Measurements from ENCODE around the gene BRAF. TPM values are rescaled to one million over a fixed set of nuclear protein-coding genes. Genes with fewer than 3 reads are reported as not detected.

BRAF gene
- total RNA-seq, 1 donor from 2014 or later, result 48.0 TPM

- H3K27me3 ChIP-seq, result no peaks in the 10 kb centered on the region
- H2AFZ ChIP-seq (replicated peaks), result no peak overlapping the region
- no peak overlapping the region for H3K27ac ChIP-seq
- no peaks in the 10 kb centered on the region for H3K9me3 ChIP-seq (ENCODE audit: low read depth)
- H3K36me3 ChIP-seq, result no peaks in the 10 kb centered on the region
- H3K4me1 ChIP-seq, result no peaks in the 10 kb centered on the region
- Mint-ChIP-seq H3K27ac (no peak overlapping the region), H3K9me3 (peaks cover 48% of the 10 kb centered on the region), H3K4me3 (no peak overlapping the region), H3K36me3 (peaks cover 33% of the 10 kb centered on the region), H3K4me1 (peaks cover 2% of the 10 kb centered on the region), H3K27me3 (ENCODE audit: insufficient read depth, low read depth) (peaks cover 2% of the 10 kb centered on the region)
- TF ChIP-seq CTCF (IDR thresholded peaks at IDR 0.05), result no peak
- TF ChIP-seq EZH2 (IDR thresholded peaks at IDR 0.05), result no peak
- TF ChIP-seq EZH2phosphoT487 (IDR thresholded peaks at IDR 0.05), result no peak
- DNase-seq (ENCODE audit: low spot score), result no peak
- peaks cover 6% of the 10 kb centered on the region for H4K20me1 ChIP-seq (ENCODE audit: low read depth)
- peaks cover 2% of the 10 kb centered on the region for H3F3A ChIP-seq (ENCODE audit: low read depth)
- no peak overlapping the region for H3K4me2 ChIP-seq
- no peak overlapping the region for H3K9ac ChIP-seq
- peaks cover 100% of the 10 kb centered on the region for H3K79me2 ChIP-seq (ENCODE audit: low read depth)
- H3K4me3 ChIP-seq, result no peak overlapping the region
These were observed 48.0 kb downstream of the BRAF start for GRCh38 chr7:140876519-140877248.

- peaks cover 100% of the 10 kb centered on the region for H3K79me2 ChIP-seq (ENCODE audit: low read depth)
- no peaks in the 10 kb centered on the region for H3K9me3 ChIP-seq (ENCODE audit: low read depth)
- no peaks in the 10 kb centered on the region for H3K4me1 ChIP-seq
- no peak for TF ChIP-seq CTCF (IDR thresholded peaks at IDR 0.05)
- TF ChIP-seq EZH2 (IDR thresholded peaks at IDR 0.05), result no peak
- TF ChIP-seq EZH2phosphoT487 (IDR thresholded peaks at IDR 0.05), result no peak
- no peaks in the 10 kb centered on the region for H3F3A ChIP-seq (ENCODE audit: low read depth)
- H3K4me2 ChIP-seq, result no peak overlapping the region
- peaks cover 2% of the 10 kb centered on the region for H3K27me3 Mint-ChIP-seq (ENCODE audit: insufficient read depth, low read depth)
- H3K9ac ChIP-seq, result no peak overlapping the region
- no peak overlapping the region for H2AFZ ChIP-seq (replicated peaks)
- H3K4me1 Mint-ChIP-seq, result no peaks in the 10 kb centered on the region
- no peak overlapping the region for H3K4me3 ChIP-seq
- H3K9me3 Mint-ChIP-seq, result peaks cover 38% of the 10 kb centered on the region
- H3K4me3 Mint-ChIP-seq, result no peak overlapping the region
- H3K27me3 ChIP-seq, result no peaks in the 10 kb centered on the region
- DNase-seq (ENCODE audit: low spot score), result no peak
- no peak overlapping the region for H3K27ac ChIP-seq
- H3K36me3 Mint-ChIP-seq, result peaks cover 29% of the 10 kb centered on the region
- peaks cover 4% of the 10 kb centered on the region for H4K20me1 ChIP-seq (ENCODE audit: low read depth)
- no peak overlapping the region for H3K27ac Mint-ChIP-seq
- H3K36me3 ChIP-seq, result no peaks in the 10 kb centered on the region
These were observed 51.3 kb downstream of the BRAF start for GRCh38 chr7:140873434-140873833.

- no peaks in the 10 kb centered on the region for H3K4me1 Mint-ChIP-seq
- no peak overlapping the region for H3K4me3 Mint-ChIP-seq
- Histone ChIP-seq H3K36me3 (no peaks in the 10 kb centered on the region), H3K4me2 (no peak overlapping the region), H3K4me1 (no peaks in the 10 kb centered on the region), H3K27me3 (no peaks in the 10 kb centered on the region), H4K20me1 (ENCODE audit: low read depth) (peaks cover 4% of the 10 kb centered on the region), H2AFZ (replicated peaks) (no peak overlapping the region), H3F3A (ENCODE audit: low read depth) (no peaks in the 10 kb centered on the region), H3K9me3 (ENCODE audit: low read depth) (no peaks in the 10 kb centered on the region), H3K4me3 (no peak overlapping the region), H3K79me2 (ENCODE audit: low read depth) (peaks cover 100% of the 10 kb centered on the region), H3K27ac (no peak overlapping the region), H3K9ac (no peak overlapping the region)
- H3K9me3 Mint-ChIP-seq, result peaks cover 20% of the 10 kb centered on the region
- TF ChIP-seq CTCF (IDR thresholded peaks at IDR 0.05), result no peak
- no peak for TF ChIP-seq EZH2 (IDR thresholded peaks at IDR 0.05)
- TF ChIP-seq EZH2phosphoT487 (IDR thresholded peaks at IDR 0.05), result no peak
- DNase-seq (ENCODE audit: low spot score), result no peak
- peaks cover 2% of the 10 kb centered on the region for H3K27me3 Mint-ChIP-seq (ENCODE audit: insufficient read depth, low read depth)
- peaks cover 25% of the 10 kb centered on the region for H3K36me3 Mint-ChIP-seq
- no peak overlapping the region for H3K27ac Mint-ChIP-seq
These were observed 54.7 kb downstream of the BRAF start for GRCh38 chr7:140870003-140870402.
